Activated T-cell treated with anti-CD3 and anti-CD28 coated beads for 1 hour (primary cell): ENCODE results near the gene PLXNC1.

Source experiments
- DNase-seq: peaks from one replicate; pipeline ENCODE4 v3.0.0-alpha.2; 2020; ENCODE audit warnings: low read depth

The PLXNC1 gene

DNA sequence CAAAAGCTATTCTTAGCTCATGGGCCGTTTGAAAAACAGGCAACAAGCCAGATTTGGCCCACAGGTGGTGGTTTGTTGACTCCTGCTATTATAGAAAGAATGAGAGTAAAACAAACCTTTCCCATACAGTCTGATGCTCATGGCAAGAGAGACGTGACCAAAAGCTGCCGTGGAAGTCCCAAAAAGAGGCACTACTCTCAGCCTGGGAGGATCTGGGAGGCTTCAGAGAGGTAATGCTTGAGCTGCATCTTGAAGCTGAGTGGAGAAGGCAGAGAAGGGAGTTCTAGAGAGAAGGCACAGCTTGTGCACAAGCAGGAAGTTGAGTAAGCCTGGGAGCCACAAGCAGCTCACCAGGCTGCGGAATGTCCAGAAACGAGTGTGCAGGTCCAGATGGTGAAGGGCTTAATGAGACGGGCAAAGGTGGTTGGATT, 9.6 kb downstream of the PLXNC1 start:
- no peak for DNase-seq

DNA sequence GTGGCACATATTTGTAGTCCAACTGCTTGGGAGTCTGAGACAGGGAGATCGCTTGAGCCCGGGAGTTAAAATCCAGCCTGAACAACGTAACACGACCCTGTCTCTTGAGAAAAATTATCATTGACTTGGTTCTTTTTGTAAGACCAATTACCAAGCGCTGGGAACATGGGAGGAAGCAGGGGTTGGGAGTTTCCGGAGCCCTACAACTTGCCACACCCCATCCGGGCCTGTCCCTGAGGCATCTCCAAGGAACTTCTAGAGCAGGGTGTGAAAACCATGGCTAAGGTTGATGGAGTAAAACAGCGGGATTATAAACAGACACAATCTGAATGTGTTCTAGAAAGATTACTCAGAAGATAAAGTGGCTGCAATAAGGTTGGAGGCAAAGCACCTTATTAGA, 10.3 kb downstream of the PLXNC1 start:
- DNase-seq = no peak

- DNase-seq = no peak
Observed at GRCh38 chr12:94162108-94162507, 13.7 kb downstream of the PLXNC1 start.

DNA sequence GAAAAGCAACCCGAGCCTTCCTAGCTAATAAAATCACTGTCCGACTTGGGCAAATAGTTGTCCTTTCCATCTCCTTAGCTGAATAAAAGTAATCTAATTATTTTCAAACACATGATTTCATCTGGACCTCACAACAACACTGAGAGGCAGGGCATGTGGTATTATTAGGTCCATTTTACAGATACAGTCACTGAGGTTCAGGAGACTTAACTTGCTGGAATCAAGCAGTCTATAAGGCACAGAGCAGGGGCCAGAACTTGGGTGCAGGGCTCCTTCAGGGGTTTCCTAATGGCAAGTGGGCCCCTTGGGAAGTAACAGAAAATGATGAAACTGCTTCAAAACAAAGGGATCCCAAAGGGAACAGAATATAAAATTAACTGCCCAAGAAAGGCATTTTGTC, 15.5 kb downstream of the PLXNC1 start:
- DNase-seq = no peak

GRCh38 chr12:94165138-94165537, 16.8 kb downstream of the PLXNC1 start:
- DNase-seq = no peak

- DNase-seq = no peak
Observed at GRCh38 chr12:94165670-94166364, 17.4 kb downstream of the PLXNC1 start.

DNA sequence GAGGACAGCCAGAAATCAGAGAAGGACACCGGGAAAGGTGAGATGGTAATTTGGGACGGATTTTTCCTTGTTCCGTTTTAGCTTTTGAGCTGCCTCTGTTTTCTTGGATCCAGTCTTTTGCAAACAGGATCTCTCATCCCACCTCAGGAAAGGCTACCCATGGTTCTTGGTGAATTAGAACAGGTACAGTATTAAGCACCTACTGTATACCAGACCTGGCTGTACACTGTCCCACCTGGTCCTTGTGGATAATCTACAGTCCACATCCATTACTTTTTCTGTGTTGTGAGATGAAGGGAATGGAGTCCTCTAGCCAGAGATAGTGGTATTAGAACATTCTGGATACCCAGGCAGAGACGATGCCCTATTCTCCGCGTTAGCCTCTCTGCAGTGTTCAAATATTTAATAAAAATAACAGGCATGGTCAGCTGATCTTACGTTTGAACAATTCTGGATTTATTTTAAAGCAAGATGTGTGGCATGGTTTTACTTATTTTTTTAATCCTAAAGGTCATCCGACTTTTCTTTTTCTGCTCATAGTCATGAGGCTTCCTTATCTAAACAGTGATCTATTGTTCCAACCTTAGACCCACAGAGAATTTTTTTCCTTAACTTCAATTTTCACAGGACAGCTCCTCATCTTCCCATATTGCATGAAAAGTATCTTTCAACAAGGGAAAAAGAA, 18.8 kb downstream of the PLXNC1 start:
- no peak for DNase-seq

- no peak for DNase-seq
Observed at GRCh38 chr12:94167756-94168416, 19.5 kb downstream of the PLXNC1 start.

- no peak for DNase-seq
Observed at GRCh38 chr12:94169495-94169894, 21.1 kb downstream of the PLXNC1 start.

DNA sequence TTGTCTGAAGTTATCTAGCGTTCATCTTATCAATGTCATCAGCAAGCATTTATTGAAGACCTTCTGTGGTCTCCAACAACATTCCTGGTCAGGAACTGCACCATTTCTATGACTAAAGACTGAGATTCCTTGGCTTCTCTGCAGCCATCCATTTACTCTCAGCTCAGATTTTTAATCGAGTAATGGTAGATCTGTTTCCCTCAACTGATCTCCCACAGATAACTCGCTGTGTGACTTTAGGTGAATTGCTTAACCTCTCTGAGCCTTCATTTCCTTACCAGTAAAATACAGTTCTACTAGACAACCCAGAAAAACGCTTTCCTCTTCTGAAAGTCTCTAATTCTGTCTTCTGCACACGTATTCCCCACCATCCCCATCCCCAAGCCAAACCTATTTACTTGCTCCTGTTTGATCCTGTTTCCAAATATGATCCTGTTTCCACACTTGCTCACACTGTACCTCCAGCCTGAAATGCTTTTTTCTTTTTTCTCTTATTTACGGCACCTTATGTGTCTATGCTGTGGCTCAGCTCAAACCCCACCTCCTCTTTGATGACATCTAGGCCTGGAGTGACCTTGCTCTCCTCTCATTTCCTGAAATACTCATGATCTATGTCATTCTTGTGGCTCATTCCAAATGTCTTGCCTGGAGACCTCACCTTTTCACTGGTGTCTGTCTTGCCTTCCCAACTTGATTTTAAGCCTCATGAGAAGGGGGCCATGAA, 21.8 kb downstream of the PLXNC1 start:
- DNase-seq = no peak

GRCh38 chr12:94170690-94171594, 22.6 kb downstream of the PLXNC1 start:
- no peak for DNase-seq

GRCh38 chr12:94171595-94171930, 23.2 kb downstream of the PLXNC1 start:
- no peak for DNase-seq

DNA sequence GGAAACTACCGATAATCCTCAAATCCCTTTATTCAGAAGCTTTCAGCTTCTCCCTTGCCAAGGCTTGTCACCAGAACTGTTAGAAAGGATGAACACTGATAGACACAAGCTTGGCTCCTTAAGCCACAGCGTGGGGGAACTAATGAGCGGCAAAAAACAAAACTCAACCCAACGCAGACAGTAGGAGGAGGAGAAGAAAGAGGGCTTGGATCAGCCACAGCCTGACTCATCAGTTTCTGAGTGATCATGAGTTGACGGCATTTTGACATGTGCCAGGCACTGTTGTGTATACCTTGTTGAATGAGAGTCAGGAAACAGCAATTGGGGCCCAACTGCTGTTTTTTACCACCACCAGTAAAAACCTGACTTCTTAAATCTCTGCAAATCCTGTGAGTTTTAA, 23.7 kb downstream of the PLXNC1 start:
- DNase-seq = no peak

DNA sequence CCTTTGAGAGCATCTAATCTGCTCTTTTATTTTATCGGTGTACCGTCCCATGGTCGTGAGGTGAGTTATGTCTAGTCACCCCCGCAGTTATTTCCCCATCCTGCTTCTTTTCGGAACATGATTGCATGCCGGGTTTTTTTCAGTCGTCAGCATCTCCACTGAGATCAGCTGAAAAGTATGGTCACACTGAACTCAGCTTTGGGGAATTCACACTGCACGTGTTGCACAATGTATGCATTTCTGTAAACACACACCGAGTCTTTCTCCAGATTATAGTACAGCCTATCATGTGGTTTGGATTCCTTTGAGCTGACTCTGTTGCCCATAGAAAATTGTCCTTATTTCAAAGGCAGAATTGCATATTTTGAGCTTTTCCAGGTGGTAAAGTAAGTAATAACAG, 24.6 kb downstream of the PLXNC1 start:
- DNase-seq = no peak

- no peak for DNase-seq
Observed at GRCh38 chr12:94173660-94174265, 25.4 kb downstream of the PLXNC1 start.

- DNase-seq = no peak
Observed at GRCh38 chr12:94174576-94174975, 26.2 kb downstream of the PLXNC1 start.

- no peak for DNase-seq
Observed at GRCh38 chr12:94175763-94176668, 27.6 kb downstream of the PLXNC1 start.

DNA sequence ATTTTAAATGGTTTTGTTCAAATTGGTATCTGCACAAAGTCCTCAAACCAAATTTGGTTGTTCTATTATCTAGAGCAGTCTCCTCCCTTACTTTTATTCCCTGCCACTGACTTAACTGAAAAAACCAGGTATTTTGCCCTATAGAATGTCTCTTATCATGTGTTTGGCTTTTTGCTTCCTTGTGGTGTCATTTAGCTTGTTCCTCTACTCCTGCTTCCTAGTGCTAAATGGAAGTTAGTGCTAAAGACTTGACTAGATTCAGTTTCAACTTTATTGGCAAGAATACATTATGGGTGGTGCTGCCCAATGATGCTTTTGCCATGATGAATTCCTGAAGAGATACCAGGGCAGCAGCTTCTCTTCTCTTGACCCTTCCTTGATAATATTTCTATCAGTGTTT, 29.7 kb downstream of the PLXNC1 start:
- DNase-seq = no peak

DNA sequence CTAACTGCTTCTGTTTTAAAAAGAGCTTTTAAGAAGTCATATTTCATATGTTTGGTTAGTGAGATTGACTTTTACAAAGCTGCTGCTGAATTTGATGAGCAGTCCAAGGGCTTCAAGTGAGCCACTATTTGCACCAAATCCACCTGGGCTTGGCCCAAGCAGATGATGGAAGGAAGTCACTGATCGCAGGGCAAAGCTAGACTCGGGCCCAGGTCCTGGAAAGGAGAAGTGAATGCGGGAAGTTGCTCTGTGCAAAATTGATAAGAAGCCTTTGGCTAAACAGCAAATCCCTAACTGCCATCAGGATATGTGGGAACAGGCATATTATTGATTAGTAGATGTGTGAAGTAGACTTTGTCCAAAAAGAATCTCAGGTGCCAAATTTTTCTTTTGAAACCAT, 30.5 kb downstream of the PLXNC1 start:
- DNase-seq = no peak

- DNase-seq = no peak
Observed at GRCh38 chr12:94179723-94180122, 31.3 kb downstream of the PLXNC1 start.
